ENCODE results near the gene TYW1B.
"Not testable (repeated sequence)": the region's sequence is repeated elsewhere in the genome, so short reads cannot be mapped to it uniquely, and the experiment has no call there.

The TYW1B gene

DNA sequence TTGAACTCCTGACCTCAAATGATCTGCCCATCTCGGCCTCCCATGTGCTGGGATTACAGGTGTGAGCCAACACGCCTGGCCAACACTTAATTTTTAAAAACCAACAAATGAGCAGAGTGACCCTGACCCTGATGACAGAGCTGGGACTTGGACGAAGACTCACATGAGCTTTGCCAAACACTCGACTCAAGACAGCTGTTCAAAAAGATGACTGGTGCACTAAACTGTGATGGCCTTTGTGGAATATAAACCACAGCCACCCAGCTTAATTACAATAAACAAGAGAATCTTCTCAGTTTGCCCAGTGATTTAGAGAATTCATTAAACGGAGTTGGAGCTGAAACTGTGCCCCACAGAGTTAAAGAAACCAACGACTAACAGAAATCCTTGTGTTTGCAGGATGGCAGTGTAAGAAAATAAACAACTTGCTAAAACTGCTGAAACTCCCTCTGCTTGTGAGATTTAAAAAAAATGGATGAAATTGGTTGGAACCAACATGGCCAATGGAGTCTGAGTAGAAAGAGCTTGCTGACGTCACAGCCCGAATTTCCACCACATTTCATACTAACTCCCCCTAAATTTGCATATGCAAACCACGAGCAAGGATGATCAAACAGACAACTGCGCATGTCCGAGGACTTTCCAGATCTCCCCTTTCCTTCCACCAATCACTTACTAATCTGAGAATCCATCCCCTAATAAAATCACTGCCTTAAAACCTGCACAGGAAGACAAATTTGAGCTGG lies 209.4 kb downstream of the TYW1B start:
- not testable (repeated sequence) for FAIRE-seq

DNA sequence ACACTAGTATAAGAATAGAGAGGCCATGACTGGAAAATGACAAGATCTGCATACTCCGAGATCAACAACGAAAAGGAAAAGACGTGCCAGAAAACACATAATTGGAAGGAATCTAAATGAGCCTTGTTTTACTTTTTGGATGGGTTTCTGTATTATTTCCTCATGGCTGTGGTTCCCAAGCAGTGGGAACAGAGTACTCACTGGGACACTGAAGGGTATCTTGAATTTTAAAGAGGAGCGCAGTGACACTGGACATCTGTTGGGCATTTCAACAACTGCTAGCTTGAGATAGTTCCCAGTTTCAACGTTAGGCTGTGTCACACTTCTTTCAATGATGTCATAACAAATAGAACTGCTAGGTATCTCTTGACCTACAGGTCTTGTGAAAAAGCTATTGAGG lies 218.2 kb downstream of the TYW1B start:
- FAIRE-seq: not testable (repeated sequence)

DNA sequence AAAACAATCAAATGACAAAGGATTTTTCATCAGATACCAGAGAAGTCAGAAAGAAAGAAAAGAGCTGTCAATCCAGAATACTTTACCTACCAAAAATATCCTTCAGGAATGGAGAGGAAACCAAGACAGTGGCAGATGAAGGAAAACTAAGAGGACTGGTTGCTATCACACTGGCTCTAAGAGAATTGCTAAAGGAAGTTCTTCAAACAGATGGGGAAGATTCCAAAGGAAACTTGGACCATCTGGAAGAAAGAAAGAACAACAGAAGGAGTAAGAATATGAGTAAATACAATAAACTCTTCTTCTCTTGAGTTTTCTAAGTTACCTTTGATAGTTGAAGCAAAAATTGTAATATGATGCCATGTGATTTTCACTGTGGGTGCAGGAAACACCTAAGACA lies 220.0 kb downstream of the TYW1B start:
- FAIRE-seq: not testable (repeated sequence)

DNA sequence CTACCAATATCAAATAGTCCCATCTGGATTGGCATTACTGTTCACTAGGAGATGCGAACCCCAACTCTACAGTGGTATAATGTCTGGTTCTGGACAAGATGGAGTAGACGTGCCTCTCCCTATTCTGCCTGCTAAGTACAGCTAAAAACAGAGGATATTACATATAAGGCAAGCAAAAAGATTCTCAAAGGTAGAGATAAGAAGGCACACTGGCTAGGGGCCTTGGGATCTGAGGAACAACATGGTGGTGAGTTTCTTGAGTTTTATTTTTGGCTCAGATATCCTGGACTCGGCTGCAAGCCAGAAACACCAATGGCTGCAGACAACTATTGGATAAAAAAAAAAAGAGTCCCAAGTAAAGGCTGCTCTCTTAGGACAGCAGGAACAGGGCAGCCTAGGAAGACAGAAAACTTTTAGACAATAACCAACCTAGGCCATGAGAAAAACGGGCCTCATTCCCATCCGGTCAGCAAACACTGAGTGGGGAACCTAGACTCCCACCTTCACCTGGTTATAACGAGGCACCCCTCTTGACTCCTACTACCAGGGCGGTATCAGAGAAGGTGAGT lies 222.1 kb downstream of the TYW1B start:
- not testable (repeated sequence) for FAIRE-seq

DNA sequence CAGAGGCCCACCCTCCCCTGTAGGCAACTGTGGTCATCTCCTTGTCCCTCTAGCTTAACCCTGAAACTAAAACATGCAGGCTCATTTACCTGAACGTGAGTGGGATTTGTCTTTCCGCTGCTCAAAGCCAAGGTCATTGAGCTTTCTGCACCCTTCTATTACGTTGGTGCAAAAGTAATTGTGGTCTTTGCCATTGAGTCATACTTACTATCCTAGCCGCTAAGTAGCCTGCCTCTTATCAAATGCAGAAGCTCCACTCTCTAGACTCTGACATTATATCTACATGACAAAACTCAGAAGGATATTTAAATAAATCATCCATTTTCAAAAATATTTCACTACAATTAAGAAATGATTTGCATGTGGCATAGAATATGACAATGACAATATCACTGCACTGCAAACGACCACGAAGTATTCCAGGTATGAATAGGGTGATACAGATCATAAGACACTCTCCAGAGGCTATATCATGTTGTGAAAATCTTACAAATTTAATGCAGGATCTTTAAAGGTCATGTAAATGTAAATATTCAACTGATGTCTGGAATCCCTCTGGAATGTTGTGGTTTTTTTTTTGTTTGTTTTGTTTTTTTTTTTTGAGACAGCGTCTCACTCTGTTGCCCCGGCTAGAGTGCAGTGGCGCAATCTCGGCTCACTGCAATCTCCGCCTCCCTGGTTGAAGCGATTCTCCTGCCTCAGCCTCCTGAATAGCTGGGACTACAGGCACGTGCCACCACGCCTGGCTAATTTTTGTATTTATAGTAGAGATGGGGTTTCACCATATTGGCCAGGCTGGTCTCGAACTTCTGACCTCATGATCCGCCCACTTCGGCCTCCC lies 223.0 kb downstream of the TYW1B start:
- FAIRE-seq: not testable (repeated sequence)

DNA sequence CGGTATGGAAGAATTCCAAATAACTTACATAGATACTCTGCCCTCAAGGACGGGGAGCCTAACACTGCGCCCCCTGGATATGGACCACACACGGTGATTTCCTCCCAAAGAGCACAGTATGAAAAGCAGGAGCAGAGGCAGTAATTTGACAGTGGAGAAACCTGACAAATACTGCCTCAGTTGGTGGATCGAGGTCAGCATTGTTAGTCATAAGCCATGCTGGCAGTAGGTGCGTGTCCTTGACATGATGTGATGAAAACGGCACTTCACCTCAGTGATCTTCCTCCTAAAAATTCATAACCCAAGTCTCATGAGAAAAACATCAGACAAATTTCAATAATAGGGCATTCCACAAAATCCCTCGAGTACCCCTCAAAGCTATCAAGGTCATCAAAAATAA lies 224.5 kb downstream of the TYW1B start:
- FAIRE-seq: not testable (repeated sequence)

DNA sequence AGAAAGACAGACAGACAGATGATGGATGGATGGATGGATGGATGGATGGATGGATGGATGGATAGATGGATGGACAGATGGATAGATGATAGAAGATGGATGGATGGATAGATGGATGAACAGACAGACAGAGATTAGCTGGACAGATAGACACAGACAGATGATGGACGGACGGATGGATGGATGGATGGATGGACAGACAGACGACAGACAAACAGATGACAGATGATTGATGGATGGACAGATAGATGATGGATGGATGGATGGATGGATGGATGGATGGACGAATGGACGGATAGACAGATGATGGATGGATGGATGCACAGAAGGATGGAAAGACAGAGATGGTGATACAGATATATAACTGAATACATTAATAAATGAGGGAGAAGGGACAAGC lies 224.9 kb downstream of the TYW1B start:
- FAIRE-seq: no peak

DNA sequence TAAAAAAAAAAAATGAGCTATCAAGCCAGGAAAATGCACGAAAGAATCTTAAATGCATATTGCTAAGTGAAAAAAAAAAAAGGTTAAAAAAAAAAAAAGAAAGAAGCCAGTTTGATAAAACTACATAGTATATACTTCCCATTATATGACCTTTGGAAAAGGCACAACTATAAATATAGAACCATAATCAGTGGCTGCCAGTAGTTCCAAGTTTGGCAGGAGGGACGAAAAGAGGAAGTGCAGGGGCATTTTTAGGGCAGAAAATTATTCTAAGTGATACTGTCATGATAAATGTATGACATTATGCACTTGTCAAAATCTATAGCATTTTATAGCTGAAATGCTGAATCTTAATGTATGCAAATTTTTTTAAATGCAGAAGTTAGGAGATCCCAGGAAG lies 226.3 kb downstream of the TYW1B start:
- not testable (repeated sequence) for FAIRE-seq

DNA sequence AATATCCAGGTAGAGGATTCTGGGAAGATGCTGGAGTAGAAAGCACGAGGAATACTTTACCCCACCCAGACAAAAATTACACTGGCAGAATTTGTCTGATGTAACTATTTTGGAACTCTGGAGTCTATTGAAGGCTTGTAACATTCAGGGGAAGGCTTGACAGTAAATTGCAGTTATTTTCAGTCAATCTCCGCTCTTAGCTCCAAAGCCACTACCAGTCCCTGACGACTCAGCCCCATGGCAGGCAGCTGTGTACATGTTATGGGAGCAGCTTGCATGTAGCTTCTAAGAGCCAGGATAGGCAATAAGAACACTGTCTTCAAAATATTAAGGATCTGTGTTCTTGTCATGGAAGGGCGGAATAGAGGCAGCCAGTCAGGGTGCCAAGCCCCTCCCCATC lies 238.0 kb downstream of the TYW1B start:
- FAIRE-seq: not testable (repeated sequence)

DNA sequence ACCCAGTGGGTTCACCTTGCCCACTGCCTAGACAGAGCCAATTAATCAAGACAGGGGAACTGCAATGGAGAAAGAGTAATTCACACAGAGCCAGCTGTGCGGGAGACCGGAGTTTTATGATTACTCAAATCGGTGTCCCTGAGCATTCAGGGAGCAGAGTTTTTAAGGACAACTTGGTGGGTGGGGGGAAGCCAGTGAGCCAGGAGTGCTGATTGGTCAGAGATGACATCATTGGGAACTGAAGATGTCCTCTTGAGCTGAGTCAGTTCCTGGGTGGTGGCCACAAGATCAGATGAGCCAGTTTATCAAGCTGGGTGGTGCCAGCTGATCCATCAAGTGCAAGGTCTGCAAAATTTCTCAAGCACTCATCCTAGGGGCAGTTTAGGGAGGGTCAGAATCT lies 240.7 kb downstream of the TYW1B start:
- not testable (repeated sequence) for FAIRE-seq

DNA sequence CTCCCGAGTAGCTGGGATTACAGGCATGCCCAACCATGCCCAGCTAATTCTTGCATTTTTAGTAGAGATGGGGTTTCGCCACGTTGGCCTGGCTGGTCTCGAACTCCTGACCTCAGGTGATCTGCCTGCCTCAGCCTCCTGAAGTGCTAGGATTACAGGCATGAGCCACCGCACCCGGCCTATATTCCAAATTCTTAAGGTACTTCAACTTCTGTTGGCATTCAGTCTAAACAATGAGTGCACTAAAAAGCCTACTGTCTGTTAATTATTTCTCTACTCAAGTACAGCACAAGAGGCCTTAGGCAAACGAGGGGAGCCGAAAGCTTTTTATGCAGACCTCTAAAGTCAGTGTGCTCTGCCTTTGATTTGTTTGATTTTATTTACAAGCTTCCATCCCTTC lies 243.4 kb downstream of the TYW1B start:
- not testable (repeated sequence) for FAIRE-seq

DNA sequence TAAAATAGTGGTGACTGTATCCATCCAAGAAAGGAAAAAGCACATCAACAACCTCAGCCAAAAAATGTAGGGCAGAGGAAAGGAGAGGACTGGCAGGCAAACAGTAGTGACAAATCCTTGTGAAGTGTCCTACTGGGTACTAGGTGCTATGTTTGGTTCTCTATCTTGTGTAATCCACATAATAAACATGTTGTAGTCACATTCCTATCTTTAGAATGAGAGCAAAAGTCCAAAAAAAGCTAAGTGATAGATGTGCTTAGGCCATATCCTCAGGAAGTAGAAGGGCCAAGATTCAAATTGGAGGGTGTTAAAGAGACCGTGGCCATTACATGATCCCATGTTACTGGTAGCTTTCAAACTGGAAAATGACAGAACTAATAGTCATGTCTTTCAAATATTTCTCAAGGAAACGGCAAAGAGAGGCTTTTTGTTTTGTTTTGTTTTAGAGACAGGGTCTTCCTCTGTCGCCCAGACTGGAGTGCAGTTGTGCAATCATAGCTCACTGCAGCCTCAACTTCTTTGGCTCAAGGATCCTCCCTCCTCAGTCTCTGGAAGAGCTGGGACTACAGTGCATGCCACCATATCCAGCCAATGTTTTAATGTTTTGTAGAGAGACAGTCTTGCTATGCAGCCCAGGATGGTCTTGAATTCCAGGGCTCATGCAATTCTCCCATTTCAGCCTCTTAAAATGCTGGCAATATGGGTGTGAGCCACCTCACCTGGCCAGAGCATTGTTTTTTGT lies 244.2 kb downstream of the TYW1B start:
- FAIRE-seq: not testable (repeated sequence)

DNA sequence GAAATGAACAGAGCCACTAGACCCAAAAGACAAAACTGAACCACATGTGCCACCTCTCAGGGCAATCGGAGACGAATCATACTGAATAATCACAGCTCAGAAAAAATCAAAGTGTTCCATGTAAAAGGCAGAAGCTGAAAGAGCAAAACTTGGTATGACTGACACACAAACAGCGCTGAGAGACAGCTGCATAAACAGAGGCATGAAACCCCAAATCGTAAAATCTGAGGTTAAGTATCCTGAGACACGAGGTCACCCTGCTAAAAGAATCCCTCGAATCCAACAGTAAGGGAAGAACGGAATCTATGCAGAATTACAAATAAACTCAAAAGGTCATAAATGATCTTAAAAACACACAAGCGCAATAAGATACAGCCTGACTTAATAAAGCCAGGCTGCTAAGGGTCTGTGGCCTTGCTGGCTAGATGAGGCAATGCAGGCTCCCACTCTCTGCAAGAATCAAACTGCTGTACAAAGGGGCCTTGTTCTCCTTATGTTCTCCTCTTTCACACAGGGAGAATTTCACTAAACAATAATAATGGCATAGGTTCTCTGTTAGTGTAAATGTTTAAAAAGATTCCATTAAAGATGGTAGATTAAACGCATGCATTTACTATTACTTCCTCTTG lies 247.7 kb downstream of the TYW1B start:
- not testable (repeated sequence) for FAIRE-seq

DNA sequence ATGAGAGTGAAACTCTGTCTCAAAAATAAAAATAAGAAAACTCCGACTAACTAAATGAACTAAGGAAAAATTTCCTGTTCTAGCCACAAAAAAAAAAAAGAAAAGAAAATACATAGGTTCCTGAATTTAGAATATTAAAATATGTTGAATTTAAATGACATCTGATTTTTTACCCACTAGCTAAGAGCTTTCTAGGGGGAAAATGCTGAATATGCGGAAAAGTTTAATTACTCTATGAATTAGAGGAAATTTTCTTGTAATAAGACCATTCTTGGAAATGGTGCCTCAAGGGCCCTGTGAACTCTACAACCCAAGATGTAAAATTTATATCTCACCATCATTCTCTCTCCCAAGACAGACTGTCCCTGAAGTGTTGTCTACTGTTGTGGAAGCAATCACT lies 250.9 kb downstream of the TYW1B start:
- FAIRE-seq: no peak

DNA sequence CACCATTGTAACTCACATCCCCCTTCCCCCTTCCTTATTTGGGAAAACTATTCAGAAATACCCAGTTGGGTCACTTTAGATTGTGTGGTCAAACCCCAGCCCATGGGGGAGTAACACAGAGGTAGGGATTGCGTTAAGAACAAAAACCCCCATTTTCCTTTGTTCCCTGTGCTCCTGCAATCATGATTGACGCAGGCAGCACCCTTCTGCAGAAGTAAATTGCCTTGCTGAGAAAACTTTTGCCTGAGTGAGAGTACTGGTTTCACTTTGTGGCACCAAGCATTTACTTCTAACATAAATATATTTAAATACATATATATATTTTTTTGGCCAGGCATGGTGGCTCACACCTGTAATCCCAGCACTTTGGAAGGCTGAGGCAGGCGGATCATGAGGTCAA lies 266.0 kb downstream of the TYW1B start:
- FAIRE-seq: not testable (repeated sequence)

DNA sequence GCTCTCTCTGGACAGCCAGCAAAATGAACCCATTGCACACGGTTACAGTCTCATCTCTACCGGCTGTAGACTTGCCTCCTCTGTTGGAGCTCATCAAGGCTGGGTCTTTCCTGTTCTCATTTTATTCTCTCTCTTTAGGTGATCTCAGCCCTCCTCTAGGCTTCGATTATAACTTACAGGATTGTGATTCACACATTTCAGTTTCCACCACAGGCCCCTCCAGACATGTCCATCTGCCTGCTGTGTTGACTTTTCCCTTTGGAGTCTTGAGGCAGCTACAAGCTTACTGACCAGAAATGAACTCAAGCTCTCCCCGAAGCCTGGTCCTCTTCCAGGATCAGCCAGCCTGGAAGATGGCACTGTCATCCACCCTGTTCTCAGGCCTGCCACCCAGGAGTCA lies 268.5 kb downstream of the TYW1B start:
- not testable (repeated sequence) for FAIRE-seq

DNA sequence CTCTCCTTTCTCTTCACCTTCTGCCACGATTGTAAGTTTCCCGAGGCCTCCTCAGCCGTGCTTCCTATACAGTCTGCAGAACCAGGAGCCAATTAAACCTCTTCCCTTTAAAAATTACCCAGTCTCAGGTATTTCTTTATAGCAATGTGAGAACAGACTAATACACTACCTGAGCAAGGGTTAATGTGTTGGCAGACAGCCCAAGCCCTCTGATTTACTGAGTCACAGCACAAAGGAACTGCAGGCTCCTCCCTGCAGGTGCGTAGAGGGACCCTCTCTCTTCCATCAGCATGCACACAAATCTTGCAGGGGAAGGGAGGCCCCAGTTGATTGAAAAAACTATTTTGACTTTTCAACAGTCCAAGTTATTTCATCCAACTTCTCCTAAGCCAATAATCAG lies 271.3 kb downstream of the TYW1B start:
- not testable (repeated sequence) for FAIRE-seq

DNA sequence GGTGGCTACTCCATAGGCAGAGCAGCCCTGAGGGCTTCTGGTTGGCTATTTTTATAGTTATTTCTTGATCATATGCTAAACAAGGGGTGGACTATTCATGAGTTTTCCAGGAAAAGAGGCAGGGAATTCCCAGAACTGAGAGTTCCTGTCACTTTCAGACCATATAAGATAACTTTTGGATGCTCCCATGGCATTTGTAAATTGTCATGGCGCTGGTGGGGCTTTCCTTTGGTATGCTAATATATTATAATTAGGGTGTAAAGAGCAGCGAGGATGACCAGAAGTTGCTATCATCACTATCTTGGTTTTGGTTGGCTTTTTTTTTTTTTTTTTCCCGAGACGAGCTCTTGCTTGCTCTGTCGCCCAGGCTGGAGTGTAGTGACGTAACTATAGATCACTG lies 272.8 kb downstream of the TYW1B start:
- not testable (repeated sequence) for FAIRE-seq

DNA sequence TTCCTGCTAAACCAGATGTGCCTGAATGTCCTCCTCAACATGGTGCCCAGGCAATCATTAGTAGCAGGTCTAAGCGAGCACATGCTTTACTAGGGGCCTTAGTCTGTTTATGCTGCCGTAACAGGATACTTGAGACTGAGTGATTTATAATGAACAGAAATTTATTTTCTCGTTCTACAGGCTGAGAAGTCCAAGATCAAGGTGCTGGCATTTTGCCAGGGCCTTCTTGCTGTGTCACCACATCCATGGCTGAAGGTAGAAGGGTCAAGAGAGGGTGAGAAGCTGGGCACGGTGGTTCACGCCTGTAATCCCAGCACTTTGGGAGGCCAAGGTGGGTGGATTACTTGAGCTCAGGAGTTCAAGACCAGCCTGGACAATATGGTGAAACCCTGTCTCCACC lies 273.6 kb downstream of the TYW1B start:
- FAIRE-seq: not testable (repeated sequence)

DNA sequence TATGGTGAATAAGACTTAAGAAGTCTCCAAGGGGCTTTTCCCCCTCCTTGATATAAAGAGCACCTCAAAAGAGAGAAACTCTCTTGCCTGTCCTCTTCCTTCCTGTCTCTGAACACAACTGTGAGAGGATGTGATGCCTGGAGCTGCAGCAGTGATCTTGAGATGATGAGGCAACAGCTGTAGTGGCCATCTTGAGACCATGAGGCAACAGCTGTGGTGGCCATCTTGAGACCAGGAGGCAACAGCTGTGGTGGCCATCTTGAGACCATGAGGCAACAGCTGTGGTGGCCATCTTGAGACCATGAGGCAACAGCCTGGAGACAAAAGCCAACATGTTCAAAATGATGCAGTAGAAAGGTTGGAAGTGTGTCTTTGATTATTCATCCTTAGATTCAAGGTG lies 277.5 kb downstream of the TYW1B start:
- FAIRE-seq: not testable (repeated sequence)

DNA sequence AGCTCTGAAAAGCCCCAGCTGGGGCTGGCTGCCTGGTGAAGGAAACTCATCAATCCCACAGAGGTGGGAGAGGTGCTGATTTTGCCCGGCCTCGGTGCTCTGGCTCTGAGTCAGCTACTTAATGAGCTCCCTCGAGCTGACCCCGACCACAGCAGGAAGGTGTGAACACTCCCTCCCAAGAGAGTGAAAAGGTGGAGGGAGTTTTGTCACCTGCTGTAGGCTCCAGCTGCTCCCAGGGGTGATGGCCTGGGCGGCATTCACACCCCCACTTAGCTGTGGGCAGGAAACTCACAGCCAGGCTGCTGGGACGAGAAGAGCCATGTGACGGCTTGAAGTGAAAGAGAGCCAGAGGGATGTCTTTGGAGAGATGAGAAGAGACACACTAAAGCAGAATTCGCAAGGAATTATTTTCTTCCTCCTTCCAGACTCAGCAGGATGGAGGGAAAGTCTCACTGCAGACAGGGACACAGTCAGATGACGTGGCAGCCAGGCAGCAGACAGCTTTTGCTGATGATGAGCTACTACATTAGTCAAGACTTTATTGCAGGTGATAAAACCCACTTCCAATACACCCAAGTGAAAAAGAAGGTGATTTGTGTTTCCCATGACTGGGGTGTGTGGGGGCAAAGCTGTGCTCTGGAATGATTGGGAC lies 281.3 kb downstream of the TYW1B start:
- FAIRE-seq: not testable (repeated sequence)

DNA sequence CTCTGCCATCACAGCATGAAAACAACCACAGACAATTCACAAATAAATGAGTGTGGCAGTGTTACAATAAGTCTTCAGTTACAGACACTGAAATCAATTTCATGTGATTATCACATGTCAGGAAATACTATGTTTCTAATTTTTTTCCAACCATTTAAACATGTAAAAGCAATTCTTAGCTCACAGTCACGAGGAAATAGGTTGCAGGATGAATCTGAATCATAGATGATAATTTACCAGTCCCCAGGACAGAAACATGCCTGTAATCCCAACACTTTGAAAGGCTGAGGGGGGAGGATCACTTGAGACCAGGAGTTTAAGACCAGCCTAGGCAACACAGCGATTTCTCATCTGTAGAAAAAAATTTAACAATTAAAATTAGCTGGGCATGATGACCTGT lies 283.5 kb downstream of the TYW1B start:
- not testable (repeated sequence) for FAIRE-seq
